BE2C (cell line): ENCODE measurements around the gene CD6.

ENCODE experiments used
- DNase-seq: peaks from one replicate; pipeline ENCODE4 v3.0.0-alpha.2; 2020
- H3K27me3 ChIP-seq: fragments of 250-450 bp; sonication (Bioruptor Pico); 2 replicates; pipeline ENCODE4 v1.5.1; 2020; ENCODE audit warnings: mild to moderate bottlenecking
- H3K36me3 ChIP-seq: fragments of 250-450 bp; sonication (Bioruptor Pico); 2 replicates; pipeline ENCODE4 v1.5.1; 2020; ENCODE audit warnings: mild to moderate bottlenecking
- H3K4me1 ChIP-seq: fragments of 250-450 bp; sonication (Bioruptor Pico); 2 replicates; pipeline ENCODE4 v1.5.1; 2020
- H3K4me3 ChIP-seq: 2 replicates; pipeline ENCODE4 v1.5.1; 2011; ENCODE audit warnings: low read depth, low read length
- H3K9me3 ChIP-seq: fragments of 250-450 bp; sonication (Bioruptor Pico); 2 replicates; pipeline ENCODE4 v1.5.1; 2020
- CTCF ChIP-seq: IDR thresholded peaks from 2 replicates; pipeline ENCODE4 v1.5.1; 2012; ENCODE audit warnings: mild to moderate bottlenecking, low read depth, low read length

CD6 gene

GRCh38 chr11:60924110-60924905, 47.2 kb upstream of the CD6 start, which contains the start of gene TMEM132A:
TMEM132A (plus strand) TSS chr11:60924460; CDS start chr11:60924634, 174 bp downstream.
- Histone ChIP-seq H3K4me1 (peaks cover 3% of the 10 kb centered on the region; the same call in 1 of the 2 replicates), H3K36me3 (peaks cover 14% of the 10 kb centered on the region), H3K27me3 (no peaks in the 10 kb centered on the region), H3K9me3 (no peaks in the 10 kb centered on the region), H3K4me3 (peak within 1 kb of the TSS; percentile 70)
- no peak for TF ChIP-seq CTCF
- DNase-seq, result peak; percentile 80

- Histone ChIP-seq H3K36me3 (peaks cover 14% of the 10 kb centered on the region), H3K27me3 (no peaks in the 10 kb centered on the region), H3K4me1 (peaks cover 3% of the 10 kb centered on the region; the same call in 1 of the 2 replicates), H3K4me3 (peak overlapping the region; percentile 70), H3K9me3 (no peaks in the 10 kb centered on the region)
- no peak for DNase-seq
- TF ChIP-seq CTCF, result no peak
These were observed 46.3 kb upstream of the CD6 start for GRCh38 chr11:60924906-60925853.

DNA sequence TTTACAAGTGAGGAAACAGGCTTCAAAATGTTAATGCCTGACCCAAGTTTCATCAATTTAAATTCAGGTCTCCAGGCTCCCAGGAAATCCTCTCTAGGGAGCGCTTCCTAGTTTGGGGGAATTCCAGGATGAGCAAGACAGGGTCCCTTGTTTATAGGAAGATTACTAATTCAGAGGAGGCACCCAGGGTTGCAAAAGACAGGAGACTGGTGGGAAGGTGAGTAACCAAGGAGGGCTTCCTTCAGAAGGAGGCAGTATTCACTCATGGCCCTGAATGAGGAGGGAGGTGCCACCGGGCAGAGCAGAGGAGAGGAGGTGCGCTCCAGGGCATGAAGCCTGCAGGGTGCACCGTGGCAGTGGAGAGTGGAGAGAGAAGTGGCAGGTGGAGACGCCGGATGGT, 45.6 kb upstream of the CD6 start:
- Histone ChIP-seq H3K36me3 (peaks cover 14% of the 10 kb centered on the region), H3K27me3 (no peaks in the 10 kb centered on the region), H3K4me1 (peaks cover 3% of the 10 kb centered on the region; the same call in 1 of the 2 replicates), H3K9me3 (no peaks in the 10 kb centered on the region), H3K4me3 (peak overlapping the region; percentile 70; the same call in 1 of the 2 replicates)
- no peak for TF ChIP-seq CTCF
- DNase-seq, result no peak

GRCh38 chr11:60926500-60926899, 45.0 kb upstream of the CD6 start:
- peaks cover 17% of the 10 kb centered on the region for H3K36me3 ChIP-seq
- no peak for TF ChIP-seq CTCF
- DNase-seq, result no peak
- H3K4me1 ChIP-seq, result peaks cover 3% of the 10 kb centered on the region; the same call in 1 of the 2 replicates
- H3K9me3 ChIP-seq, result no peaks in the 10 kb centered on the region
- H3K27me3 ChIP-seq, result no peaks in the 10 kb centered on the region
- no peak overlapping the region for H3K4me3 ChIP-seq

DNA sequence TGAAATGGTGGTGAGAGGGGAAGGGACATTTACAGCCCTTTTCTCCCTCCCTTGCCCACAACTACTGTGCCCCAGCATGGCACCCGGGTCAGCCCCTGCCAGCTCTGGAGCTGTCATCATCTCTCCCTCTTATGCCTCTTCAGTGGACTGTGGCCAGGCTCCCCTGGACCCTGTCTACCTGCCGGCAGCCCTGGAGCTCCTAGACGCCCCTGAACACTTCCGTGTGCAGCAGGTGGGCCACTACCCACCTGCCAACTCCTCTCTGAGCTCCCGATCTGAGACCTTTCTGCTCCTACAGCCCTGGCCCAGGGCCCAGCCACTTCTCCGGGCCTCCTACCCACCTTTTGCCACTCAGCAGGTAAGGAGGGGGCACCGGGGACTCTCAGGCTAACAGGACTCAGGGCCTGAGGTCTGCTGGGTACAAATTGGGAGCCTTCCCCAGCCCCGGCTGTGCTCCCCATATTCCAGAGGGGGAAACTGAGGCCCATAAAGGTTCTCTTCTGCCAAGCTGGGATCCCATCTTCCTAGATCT, 44.4 kb upstream of the CD6 start:
- H3K27me3 ChIP-seq, result no peaks in the 10 kb centered on the region
- no peak for DNase-seq
- peaks cover 14% of the 10 kb centered on the region for H3K36me3 ChIP-seq
- peaks cover 3% of the 10 kb centered on the region; the same call in 1 of the 2 replicates for H3K4me1 ChIP-seq
- H3K9me3 ChIP-seq, result no peaks in the 10 kb centered on the region
- no peak for TF ChIP-seq CTCF
- H3K4me3 ChIP-seq, result no peak overlapping the region
